Heart left ventricle (tissue), 13 donors: ENCODE measurements around the gene ACAD10.

ENCODE experiments used
- CTCF ChIP-seq, 12 donors: fragments of 200-600 bp; sonication (generic) in 4 of 12; IDR thresholded peaks; one replicate each; pipeline versions ENCODE4 v1.5.0 to v1.8.0; 2018 to 2022; ENCODE audit warnings: antibody characterized with exemption in 12 of 12, mild to moderate bottlenecking in 5 of 12
- POLR2A ChIP-seq, 2 donors: fragments of 450-650 bp; IDR thresholded peaks; one replicate each; pipeline ENCODE4 v1.6.1; 2017; ENCODE audit warnings: antibody characterized with exemption in 2 of 2, mild to moderate bottlenecking in 2 of 2, moderate library complexity in 2 of 2
- donor health status: ischemic (EF 13 %, LVEDD 7.1; RV severe dilation, severe dysfunction).
- donor health status: DM: no; HTN: yes; CAD: no.
- donor health status: DM: no; HTN: no; CAD: no.
- donor health status: ischemic (EF 25% LVEDD 6.9; RV normal size, moderate dysfunction).
- donor health status: ischemic (EF 25% LVEDD 5.7; RV mildly dilated, moderate dysfunction).
- donor health status: ischemic (EF 35%, LVEDD 5.7; RV mildly dilated, moderate dysfunction).
- donor health status: nonischemic (EF 11% LVEDD 7.7; RV severe dilation, severe dysfunction).
- donor health status: DM: yes; HTN: yes; CAD: no.
- donor health status: PGD.
- donor health status: ischemic (EF 29% LVEDD 5.4; RV normal size, mild dysfunction).
- donor health status: nonischemic (EF 23%, LVEDD 6.1; RV moderate dilation, normal function).

- TF ChIP-seq CTCF (IDR thresholded peaks at IDR 0.05) (no peak), POLR2A (IDR thresholded peaks at IDR 0.05) (no peak)
These were observed 75.9 kb downstream of the ACAD10 start for GRCh38 chr12:111761706-111762105.
